Neural cell (in vitro differentiated cells): ENCODE results near the gene POLR3B. TPM values are rescaled to one million over a fixed set of nuclear protein-coding genes. Genes with fewer than 3 reads are reported as not detected.

Source experiments
- H2AFZ ChIP-seq: fragments of 200-600, 300-800 bp; sonication (generic), shearing (Covaris generic); 2 replicates; pipeline ENCODE4 v1.6.0; 2014; ENCODE audit warnings: low read depth, mild to moderate bottlenecking, antibody characterized with exemption, low read length, moderate library complexity
- H3F3A ChIP-seq: fragments of 200-600 bp; shearing (Covaris generic); 2 replicates; pipeline ENCODE4 v1.6.1; 2016; ENCODE audit warnings: mild to moderate bottlenecking, moderate library complexity, mixed read lengths, antibody characterized with exemption, low read length; ENCODE audit not compliant: insufficient read depth, poor library complexity, severe bottlenecking
- H3K27ac ChIP-seq: fragments of 200-600, 300-800 bp; sonication (generic), shearing (Covaris generic); 2 replicates; pipeline ENCODE4 v1.5.1; 2014; ENCODE audit warnings: mild to moderate bottlenecking, low read length, moderate library complexity
- H3K27me3 ChIP-seq: fragments of 300-800, 200-600 bp; sonication (generic), shearing (Covaris generic); 2 replicates; pipeline ENCODE4 v1.6.0; 2014; ENCODE audit warnings: mild to moderate bottlenecking, low read depth, low read length, moderate library complexity; ENCODE audit not compliant: insufficient read depth
- H3K36me3 ChIP-seq: fragments of 300-800, 200-600 bp; sonication (generic), shearing (Covaris generic); 2 replicates; pipeline ENCODE4 v1.5.1; 2014; ENCODE audit warnings: mild to moderate bottlenecking, antibody characterized with exemption, low read length, moderate library complexity; ENCODE audit not compliant: insufficient read depth
- H3K4me2 ChIP-seq: fragments of 300-800, 200-600 bp; sonication (generic), shearing (Covaris generic); 2 replicates; pipeline ENCODE4 v1.6.0; 2014; ENCODE audit warnings: mild to moderate bottlenecking, low read length
- H3K4me3 ChIP-seq: fragments of 300-800, 200-600 bp; sonication (generic), shearing (Covaris generic); 2 replicates; pipeline ENCODE4 v1.5.1; 2014; ENCODE audit warnings: mild to moderate bottlenecking, low read length, moderate library complexity
- H3K79me2 ChIP-seq: fragments of 200-600 bp; shearing (Covaris generic); replicated peaks from 2 replicates; pipeline ENCODE4 v1.6.0; 2014; ENCODE audit warnings: mild to moderate bottlenecking, low read length, moderate library complexity; ENCODE audit not compliant: insufficient read depth
- H3K9ac ChIP-seq: fragments of 300-800, 200-600 bp; sonication (generic), shearing (Covaris generic); 2 replicates; pipeline ENCODE4 v1.6.1; 2016; ENCODE audit warnings: mild to moderate bottlenecking, low read length, mixed read lengths
- H3K9me2 ChIP-seq: fragments of 200-600 bp; shearing (Covaris generic); 2 replicates; pipeline ENCODE4 v1.6.1; 2016; ENCODE audit warnings: mild to moderate bottlenecking, low read length, mixed read lengths; ENCODE audit not compliant: insufficient read depth
- H3K9me3 ChIP-seq: fragments of 200-600, 300-800 bp; sonication (generic), shearing (Covaris generic); 2 replicates; pipeline ENCODE4 v1.6.1; 2016; ENCODE audit warnings: mild to moderate bottlenecking, mixed run types, low read length, moderate library complexity, mixed read lengths
- H4K20me1 ChIP-seq: fragments of 200-600 bp; shearing (Covaris generic); 2 replicates; pipeline ENCODE4 v1.6.1; 2016; ENCODE audit warnings: mild to moderate bottlenecking, mixed run types; ENCODE audit not compliant: insufficient read depth
- CTCF ChIP-seq: fragments of 450-650 bp; IDR thresholded peaks from 2 replicates; pipeline ENCODE4 v1.5.1; 2014; ENCODE audit warnings: antibody characterized with exemption, mild to moderate bottlenecking, moderate library complexity; ENCODE audit not compliant: poor library complexity, severe bottlenecking
- EP300 ChIP-seq: fragments of 450-650 bp; conservative IDR thresholded peaks from 2 replicates; pipeline ENCODE4 v1.6.1; 2014; ENCODE audit warnings: antibody characterized with exemption, mild to moderate bottlenecking, moderate library complexity; ENCODE audit not compliant: poor library complexity, severe bottlenecking
- EZH2 ChIP-seq: fragments of 200-600, 300-800 bp; shearing (Covaris generic), sonication (generic); IDR thresholded peaks from 2 replicates; pipeline ENCODE4 v1.6.1; 2014; ENCODE audit warnings: antibody characterized with exemption, low read length, borderline replicate concordance, mild to moderate bottlenecking; ENCODE audit not compliant: insufficient read depth, poor library complexity, severe bottlenecking
- MXI1 ChIP-seq: fragments of 450-650 bp; conservative IDR thresholded peaks from 2 replicates; pipeline ENCODE4 v1.6.1; 2014; ENCODE audit warnings: antibody characterized with exemption, mild to moderate bottlenecking; ENCODE audit not compliant: poor library complexity, severe bottlenecking
- POLR2AphosphoS5 ChIP-seq: IDR thresholded peaks from 2 replicates; pipeline ENCODE4 v1.6.1; 2012
- RAD21 ChIP-seq: fragments of 450-650 bp; conservative IDR thresholded peaks from 2 replicates; pipeline ENCODE4 v1.6.1; 2014; ENCODE audit warnings: antibody characterized with exemption, mild to moderate bottlenecking, moderate library complexity
- REST ChIP-seq: IDR thresholded peaks from 2 replicates; pipeline ENCODE4 v1.6.1; 2012; ENCODE audit warnings: borderline replicate concordance
- SMC3 ChIP-seq: fragments of 450-650 bp; conservative IDR thresholded peaks from 2 replicates; pipeline ENCODE4 v1.6.1; 2014; ENCODE audit warnings: antibody characterized with exemption, mild to moderate bottlenecking, moderate library complexity; ENCODE audit not compliant: poor library complexity
- TAF1 ChIP-seq: IDR thresholded peaks from 2 replicates; pipeline ENCODE4 v1.6.1; 2012; ENCODE audit warnings: low read depth
- polyA plus RNA-seq: library from polyadenylated mRNA; depleted of rRNA; stranded (reverse); fragments of >200 nt; gene quantifications from 2 replicates; pipeline ENCODE4 v1.2.3, GENCODE V29; 2014

The POLR3B gene
- polyA plus RNA-seq, 1 donor from 2014 or later, result 4.3 TPM

GRCh38 chr12:106433055-106433454 is 75.5 kb downstream of the POLR3B start:
- H3K9me2 ChIP-seq, result no peaks in the 10 kb centered on the region

GRCh38 chr12:106434526-106434925 is 77.0 kb downstream of the POLR3B start:
- no peak overlapping the region for H3K4me2 ChIP-seq
- no peak overlapping the region for H3K4me3 ChIP-seq
- no peaks in the 10 kb centered on the region for H3K9me3 ChIP-seq
- H3K27ac ChIP-seq, result no peak overlapping the region
- H3K27me3 ChIP-seq, result no peaks in the 10 kb centered on the region
- no peak overlapping the region for H2AFZ ChIP-seq
- peaks cover 13% of the 10 kb centered on the region for H3K36me3 ChIP-seq
- H3F3A ChIP-seq, result no peaks in the 10 kb centered on the region
- H3K9me2 ChIP-seq, result no peaks in the 10 kb centered on the region
- no peaks in the 10 kb centered on the region for H4K20me1 ChIP-seq
- no peak overlapping the region for H3K9ac ChIP-seq
- no peaks in the 10 kb centered on the region for H3K79me2 ChIP-seq
- no peak for TF ChIP-seq EP300
- TF ChIP-seq MXI1, result no peak
- TF ChIP-seq TAF1, result no peak
- TF ChIP-seq CTCF, result no peak
- TF ChIP-seq EZH2, result no peak
- no peak for TF ChIP-seq RAD21
- no peak for TF ChIP-seq SMC3

More at GRCh38 chr12:106433055-106433454, 75.5 kb downstream of the POLR3B start:
- H3K27ac ChIP-seq, result no peak overlapping the region
- H3K4me3 ChIP-seq, result no peak overlapping the region
- H3K9ac ChIP-seq, result no peak overlapping the region
- no peaks in the 10 kb centered on the region for H3F3A ChIP-seq
- H3K36me3 ChIP-seq, result peaks cover 13% of the 10 kb centered on the region
- H3K9me3 ChIP-seq, result no peaks in the 10 kb centered on the region
- no peak overlapping the region for H3K4me2 ChIP-seq
- TF ChIP-seq SMC3 (no peak), EZH2 (no peak), CTCF (no peak), EP300 (no peak), POLR2AphosphoS5 (no peak), TAF1 (no peak), MXI1 (no peak), RAD21 (no peak), REST (no peak)
- no peak overlapping the region for H2AFZ ChIP-seq
- no peaks in the 10 kb centered on the region for H3K27me3 ChIP-seq
- H4K20me1 ChIP-seq, result no peaks in the 10 kb centered on the region
- H3K79me2 ChIP-seq, result no peaks in the 10 kb centered on the region
